Suprapubic skin (tissue), 4 donors: Measurements from ENCODE around the gene OLA1.

Source experiments
- CTCF ChIP-seq, 2 donors: fragments of 200-600 bp in 1 of 2; fragments of 450-650 bp in 1 of 2; sonication (generic) in 1 of 2; IDR thresholded peaks; one replicate each; pipeline ENCODE4 v1.5.1; 2016 to 2019; ENCODE audit warnings: antibody characterized with exemption in 2 of 2, mild to moderate bottlenecking in 1 of 2, moderate library complexity in 1 of 2
- POLR2A ChIP-seq, 2 donors: fragments of 450-650 bp; IDR thresholded peaks; one replicate each; pipeline ENCODE4 v1.6.1; 2017; ENCODE audit warnings: antibody characterized with exemption in 2 of 2, mild to moderate bottlenecking in 2 of 2, moderate library complexity in 2 of 2
- POLR2AphosphoS5 ChIP-seq, 3 donors: sonication (generic); formaldehyde crosslinking; IDR thresholded peaks; one replicate each; pipeline ENCODE4 v1.6.1; 2017; ENCODE audit warnings: antibody characterized with exemption in 3 of 3

- TF ChIP-seq CTCF (IDR thresholded peaks at IDR 0.05) (no peak), POLR2A (IDR thresholded peaks at IDR 0.05) (no peak), POLR2AphosphoS5 (IDR thresholded peaks at IDR 0.05) (no peak)
Observed at GRCh38 chr2:174053355-174054151, 194.8 kb downstream of the OLA1 start.
